Stimulated activated CD4-positive, alpha-beta T cell treated with anti-CD3 and anti-CD28 coated beads, Interleukin-2, amount 100 ng/mL, for 24 hours (primary cell): ENCODE measurements around the gene ZNF493.
A peak's percentile ranks its signal among the peaks of the same experiment; 100 is the strongest.

ENCODE experiments used
- DNase-seq, 2 donors: peaks; one replicate each; pipeline ENCODE4 v3.0.0-alpha.2; 2020

Gene ZNF493

DNA sequence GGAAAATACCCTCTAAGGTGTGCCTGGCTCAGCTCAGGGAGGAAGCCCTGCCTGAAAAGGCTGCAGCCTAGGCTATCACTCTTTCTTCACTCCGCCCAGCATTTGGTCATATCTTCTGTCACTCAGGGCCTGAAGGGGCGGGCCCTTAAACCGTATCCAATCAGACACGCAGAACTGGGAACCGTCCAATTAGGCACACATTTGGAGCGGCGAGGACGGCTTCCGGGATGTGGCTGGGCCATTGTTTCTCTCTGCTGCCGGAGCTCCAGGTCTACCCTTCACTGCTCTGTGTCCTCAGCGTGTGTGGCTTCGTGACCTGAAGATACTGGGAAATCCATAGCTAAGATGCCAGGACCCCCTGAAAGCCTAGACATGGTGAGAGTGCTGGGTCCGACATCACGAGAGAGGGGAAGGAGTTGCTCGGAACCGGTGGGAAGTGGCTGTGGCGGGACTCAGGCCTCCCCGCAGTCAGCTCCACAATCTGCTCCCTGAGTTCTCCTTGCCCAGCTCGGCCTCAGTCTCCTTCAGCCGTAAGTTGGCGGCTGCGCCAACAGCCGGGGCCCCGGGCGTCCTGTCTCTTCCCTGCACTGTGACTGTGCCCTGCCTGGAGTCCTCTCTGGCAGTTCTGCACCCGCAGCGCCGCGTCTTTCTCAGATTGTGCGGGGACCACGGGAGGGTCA, at the start of gene ZNF493:
Gene ZNF493 (plus strand): TSS at position 241 of the 680 bp plus-strand sequence. CDS start 105 bp downstream, at position 346.
- peak; percentile 88 to 91 for DNase-seq

DNA sequence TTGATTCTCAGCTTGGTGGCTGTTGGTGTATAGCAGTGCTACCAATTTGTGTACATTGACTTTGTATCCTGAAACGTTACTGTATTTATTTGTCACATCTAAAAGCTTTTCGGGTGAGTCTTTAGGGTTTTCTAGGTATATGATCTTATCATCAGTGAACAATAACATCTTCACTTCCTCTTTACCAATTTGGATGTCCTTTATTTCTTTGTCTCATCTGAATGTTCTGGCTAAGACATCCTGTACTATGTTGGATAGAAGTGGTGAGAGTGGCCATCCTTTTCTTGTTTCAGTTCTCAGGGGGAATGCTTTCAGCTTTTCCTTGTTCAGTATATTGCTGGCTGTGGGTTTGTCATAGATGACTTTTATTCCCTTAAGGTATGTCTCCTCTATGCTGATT, 44.1 kb upstream of the ZNF493 start:
- DNase-seq: no peak

DNA sequence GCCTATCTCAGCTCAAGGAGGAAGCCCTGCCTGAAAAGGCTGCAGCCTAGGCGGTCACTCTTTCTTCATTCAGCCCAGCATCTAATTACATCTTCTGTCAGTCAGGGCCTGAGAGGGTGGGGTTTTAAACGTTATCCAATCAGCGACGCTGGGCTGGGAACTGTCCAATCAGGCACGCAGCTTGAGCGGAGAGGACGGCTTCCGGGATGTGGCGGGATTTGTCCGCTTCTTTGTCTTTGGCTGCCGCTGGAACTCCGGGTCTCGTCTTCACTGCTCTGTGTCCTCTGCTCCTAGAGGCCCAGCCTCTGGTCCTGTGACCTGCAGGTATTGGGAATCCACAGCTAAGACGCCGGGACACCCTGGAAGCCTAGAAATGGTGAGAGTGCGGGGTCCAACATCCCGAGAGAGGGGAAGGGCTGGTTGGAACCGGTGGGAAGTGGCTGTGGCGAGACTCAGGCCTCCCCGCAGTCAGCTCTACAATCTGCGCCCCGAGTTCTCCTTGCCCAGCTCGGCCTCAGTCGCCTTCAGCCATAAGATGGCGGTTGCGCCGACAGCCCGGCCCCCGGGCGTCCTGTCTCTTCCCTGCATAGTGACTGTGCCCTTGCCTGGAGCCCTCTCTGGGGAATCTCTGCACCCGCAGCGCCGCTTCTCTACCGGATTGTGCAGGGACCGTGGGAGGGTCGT, 38.0 kb upstream of the ZNF493 start, which contains the start of gene ZNF738:
Gene ZNF738 (plus strand): TSS at position 233 of the 684 bp plus-strand sequence. CDS start 141 bp downstream, at position 374.
- peak; percentile 81 to 86 for DNase-seq

DNA sequence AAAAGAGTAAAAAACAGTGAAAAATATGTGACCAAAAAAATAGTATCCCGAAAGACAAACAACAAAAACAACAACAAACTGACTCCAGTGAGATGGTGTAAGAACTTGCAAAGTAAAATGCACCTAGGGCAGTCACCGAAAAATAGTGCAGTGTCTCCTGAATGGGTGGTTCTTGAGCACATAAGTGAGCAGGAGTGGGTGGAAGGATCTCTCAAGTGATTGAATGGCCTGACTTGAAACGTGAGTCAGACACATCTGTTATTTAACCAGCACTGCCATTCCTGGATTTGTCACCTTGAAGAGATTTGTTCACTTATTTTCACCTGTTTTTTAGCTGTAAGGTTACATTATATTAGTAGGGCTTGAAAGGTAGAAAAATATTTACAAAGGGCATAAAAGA, 34.6 kb upstream of the ZNF493 start:
- no peak for DNase-seq

DNA sequence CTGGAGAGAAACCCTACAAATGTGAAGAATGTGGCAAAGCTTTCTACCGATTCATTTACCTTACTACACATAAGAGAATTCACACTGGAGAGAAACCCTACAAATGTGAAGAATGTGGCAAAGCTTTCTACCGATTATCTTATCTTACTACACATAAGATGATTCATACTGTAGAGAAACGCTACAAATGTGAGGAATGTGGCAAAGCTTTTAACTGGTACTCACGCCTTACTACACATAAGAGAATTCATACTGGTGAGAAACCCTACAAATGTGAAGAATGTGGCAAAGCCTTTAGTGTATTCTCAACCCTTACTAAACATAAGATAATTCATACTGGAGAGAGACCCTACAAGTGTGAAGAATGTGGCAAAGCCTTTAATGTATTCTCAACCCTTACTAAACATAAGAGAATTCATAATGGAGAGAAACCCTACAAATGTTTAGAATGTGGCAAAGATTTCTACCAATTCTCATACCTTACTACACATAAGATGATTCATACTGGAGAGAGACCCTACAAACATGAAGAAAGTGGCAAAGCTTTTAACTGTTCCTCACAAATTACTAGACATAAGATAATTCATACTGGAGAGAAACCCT, 12.9 kb upstream of the ZNF493 start:
- no peak for DNase-seq

- no peak for DNase-seq
These were observed 812 bp upstream of the ZNF493 start for GRCh38 chr19:21396121-21396520.

DNA sequence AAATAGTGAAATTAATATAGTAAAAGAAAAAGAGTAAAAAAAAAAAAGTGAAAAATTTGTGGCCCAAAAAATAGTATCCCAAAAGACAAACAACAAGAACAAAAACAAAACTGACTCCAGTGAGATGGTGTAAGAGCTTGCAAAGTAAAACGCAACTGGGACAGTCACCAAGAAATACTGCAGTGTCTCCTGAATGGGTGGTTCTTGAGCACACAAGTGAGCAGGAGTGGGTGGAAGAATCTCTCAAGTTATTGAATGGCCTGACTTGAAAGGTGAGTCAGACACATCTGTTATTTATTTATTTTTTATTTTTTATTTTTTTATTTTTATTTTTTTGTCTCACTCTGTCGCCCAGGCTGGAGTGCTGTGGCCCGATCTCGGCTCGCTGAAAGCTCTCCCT, 1.9 kb downstream of the ZNF493 start:
- DNase-seq: no peak

DNA sequence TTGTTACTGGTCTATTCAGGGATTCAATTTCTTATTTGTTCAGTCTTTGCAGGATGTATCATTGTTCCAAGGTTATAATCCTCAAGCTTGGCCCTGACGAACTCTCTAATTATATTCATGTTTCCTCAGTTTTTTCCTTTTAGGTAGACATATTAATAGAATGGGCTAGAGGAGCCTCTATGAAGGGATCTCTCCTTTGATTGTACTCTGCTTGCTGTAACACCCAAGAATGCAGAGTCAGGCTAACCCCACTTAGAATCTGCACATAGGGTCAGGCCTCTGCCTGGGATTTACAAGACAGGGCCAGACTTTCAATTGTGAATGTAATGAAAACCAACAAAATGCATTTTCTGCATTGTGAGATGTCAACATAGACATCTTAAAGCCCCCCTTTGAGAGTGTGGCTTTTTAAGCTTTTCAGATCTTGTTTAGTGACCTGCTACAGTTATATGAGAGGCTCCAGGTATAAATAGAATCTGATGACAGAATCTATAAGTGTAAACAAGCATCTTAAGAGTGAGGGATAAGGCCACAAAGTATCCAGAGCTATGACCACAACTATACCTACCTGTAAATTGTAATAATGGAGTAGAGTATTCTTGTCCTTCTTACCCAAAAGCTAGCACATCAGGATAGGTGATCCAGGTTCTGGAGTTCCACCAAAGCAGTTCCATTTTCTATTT, 5.5 kb downstream of the ZNF493 start:
- no peak for DNase-seq

DNA sequence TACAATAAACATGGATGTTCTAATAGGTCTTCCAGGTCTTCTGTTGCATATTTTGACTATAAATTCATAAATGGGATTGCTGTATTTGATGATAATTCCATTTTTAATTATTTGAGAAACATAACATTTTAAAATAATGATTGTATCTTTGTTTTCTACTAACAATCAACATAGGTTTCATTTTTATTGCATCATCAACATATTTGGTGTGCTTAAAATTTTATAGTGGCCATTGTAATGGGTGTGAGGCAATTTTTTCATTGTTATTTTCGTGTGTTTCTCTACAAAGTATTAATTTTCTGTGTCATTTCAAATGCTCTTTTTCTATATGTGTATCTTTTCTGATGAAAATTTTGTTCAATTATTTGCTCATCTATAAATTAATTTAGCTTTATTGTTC, 13.2 kb downstream of the ZNF493 start:
- no peak for DNase-seq

DNA sequence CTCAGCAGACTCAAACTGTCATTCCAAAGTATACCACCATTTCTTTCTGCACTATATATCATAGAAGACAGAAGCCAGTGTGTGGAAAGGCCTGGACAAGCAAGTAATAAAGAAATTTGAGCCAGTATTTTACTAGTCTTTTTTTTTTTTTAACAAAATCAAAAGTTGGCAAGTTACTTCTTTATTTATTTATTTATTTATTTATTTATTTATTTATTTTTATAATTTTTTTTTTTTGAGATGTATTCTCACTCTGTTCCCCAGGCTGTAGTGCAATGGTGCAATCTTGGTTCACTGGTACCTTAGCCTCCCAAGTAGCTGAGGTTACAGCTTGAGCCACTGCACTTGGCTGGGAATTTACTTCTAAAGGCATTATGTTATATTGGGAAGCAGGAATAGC, 25.3 kb downstream of the ZNF493 start:
- no peak for DNase-seq

DNA sequence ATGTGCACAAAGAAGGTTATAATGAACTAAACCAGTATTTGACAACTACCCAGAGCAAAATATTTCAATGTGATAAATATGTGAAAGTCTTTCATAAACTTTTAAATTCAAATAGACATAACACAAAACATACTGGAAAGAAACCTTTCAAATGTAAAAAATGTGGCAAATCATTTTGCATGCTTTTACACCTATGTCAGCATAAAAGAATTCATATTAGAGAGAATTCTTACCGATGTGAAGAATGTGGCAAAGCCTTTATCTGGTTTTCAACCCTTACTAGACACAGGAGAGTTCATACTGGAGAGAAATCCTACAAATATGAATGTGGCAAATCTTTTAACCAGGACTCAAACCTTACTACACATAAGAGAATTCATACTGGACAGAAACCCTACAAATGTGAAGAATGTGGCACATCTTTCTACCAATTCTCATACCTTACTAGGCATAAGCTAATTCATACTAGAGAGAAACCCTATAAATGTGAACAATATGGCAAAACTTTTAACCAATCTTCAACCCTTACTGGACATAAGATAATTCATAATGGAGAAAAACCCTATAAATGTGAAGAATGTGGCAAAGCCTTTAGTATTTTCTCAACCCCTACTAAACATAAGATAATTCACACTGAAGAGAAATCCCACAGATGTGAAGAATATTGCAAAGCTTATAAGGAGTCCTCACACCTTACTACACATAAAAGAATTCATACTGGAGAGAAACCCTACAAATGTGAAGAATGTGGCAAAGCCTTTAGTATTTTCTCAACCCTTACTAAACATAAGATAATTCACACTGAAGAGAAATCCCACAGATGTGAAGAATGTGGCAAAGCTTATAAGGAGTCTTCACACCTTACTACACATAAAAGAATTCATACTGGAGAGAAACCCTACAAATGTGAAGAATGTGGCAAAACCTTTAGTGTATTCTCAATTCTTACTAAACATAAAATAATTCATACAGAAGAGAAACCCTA, 26.4 kb downstream of the ZNF493 start:
- no peak for DNase-seq

DNA sequence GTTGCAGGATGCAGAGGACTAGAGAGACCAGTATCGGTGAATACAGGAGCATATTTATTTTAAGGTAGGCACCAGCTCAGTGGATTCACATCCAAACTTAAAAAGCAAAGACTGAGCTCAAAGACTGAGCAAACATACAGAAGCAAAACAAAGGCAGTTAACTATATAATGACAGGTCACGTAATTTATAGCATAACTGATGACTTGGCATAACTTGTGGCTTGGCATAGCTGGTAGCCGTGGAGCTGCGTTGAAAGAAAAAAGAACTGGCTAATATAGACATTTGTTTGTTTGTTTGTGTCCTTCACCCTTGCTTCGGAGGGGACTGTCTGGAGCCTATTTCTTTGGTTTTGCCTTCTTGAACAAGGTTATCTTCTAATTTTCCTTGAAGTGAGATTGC, 33.7 kb downstream of the ZNF493 start:
- DNase-seq: no peak

- DNase-seq: no peak
These were observed 35.7 kb downstream of the ZNF493 start for GRCh38 chr19:21432590-21432989.

GRCh38 chr19:21434516-21434915, 37.6 kb downstream of the ZNF493 start:
- DNase-seq: no peak

GRCh38 chr19:21434967-21435544, 38.1 kb downstream of the ZNF493 start:
- DNase-seq: no peak

- no peak for DNase-seq
These were observed 42.3 kb downstream of the ZNF493 start for GRCh38 chr19:21439201-21439751.

DNA sequence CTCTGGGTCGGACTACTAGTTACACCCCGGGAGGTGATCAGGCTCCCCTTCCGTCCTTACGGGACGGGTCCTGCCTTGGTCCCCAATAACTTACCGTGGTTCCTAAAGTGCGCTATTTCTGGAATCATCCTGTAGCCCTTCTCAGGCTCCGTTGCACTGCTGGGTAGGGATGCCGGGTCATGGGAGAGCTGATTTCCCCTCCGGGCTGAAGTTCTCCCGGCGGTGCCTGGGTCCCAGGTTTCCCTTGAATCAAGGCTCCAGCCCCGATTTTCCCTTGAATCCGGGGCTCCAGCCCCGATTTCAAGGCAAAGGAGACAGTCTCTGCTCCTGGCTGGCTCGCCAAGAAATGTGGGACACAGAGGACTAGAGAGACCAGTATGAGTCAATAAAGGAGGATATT, 43.4 kb downstream of the ZNF493 start:
- DNase-seq: no peak

DNA sequence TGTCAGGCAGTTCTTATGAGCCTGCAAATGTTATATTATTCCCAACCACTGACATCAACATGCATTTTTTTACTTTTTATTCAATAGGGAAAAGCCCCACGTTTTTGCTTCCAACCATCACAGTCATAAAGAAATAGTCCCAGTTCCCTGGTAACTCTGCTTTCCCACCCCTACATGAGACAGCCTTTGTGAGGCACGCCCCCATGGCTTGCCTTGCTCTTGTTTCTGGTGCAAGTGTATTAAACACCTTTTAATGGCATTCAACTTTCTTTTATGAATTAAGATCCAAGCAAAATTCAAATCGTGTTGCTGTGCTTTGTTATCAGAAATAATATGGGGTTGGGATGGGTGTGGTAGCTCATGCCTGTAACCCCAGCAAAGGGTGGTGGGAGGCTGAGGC, 54.3 kb downstream of the ZNF493 start:
- no peak for DNase-seq

GRCh38 chr19:21454901-21455300, 58.0 kb downstream of the ZNF493 start:
- no peak for DNase-seq

DNA sequence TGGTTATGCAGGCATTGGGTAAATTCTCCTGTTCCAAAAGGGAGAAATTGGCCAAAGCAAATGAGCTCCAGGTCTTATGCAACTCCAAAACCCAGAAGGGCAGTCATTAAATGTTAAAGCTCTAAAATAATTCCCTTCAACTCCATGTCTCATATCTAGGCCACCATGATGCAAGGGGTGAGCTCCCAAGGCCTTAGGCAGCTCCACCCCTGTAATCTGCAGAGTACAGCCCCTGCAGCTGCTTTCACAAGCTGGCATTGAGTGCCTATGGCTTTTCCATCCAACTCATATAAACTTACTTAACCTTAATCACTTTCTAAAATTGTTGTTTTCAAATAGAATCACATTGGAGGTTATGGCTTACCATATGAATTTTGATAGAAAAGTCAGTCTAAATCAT, 63.8 kb downstream of the ZNF493 start:
- DNase-seq: no peak

GRCh38 chr19:21462540-21462939, 65.6 kb downstream of the ZNF493 start:
- no peak for DNase-seq
